ENCODE measurements around the gene NDRG3.
"Not testable (repeated sequence)": the region's sequence is repeated elsewhere in the genome, so short reads cannot be mapped to it uniquely, and the experiment has no call there.

The NDRG3 gene

GRCh38 chr20:36687850-36688249, 58.0 kb downstream of the NDRG3 start:
- DNase-seq (ENCODE audit: low read depth), result no peak

GRCh38 chr20:36686944-36687343, 58.9 kb downstream of the NDRG3 start:
- no peak for DNase-seq (ENCODE audit: low read depth)

- DNase-seq (ENCODE audit: low read depth), result no peak
Observed at GRCh38 chr20:36686504-36686903, 59.4 kb downstream of the NDRG3 start.

DNA sequence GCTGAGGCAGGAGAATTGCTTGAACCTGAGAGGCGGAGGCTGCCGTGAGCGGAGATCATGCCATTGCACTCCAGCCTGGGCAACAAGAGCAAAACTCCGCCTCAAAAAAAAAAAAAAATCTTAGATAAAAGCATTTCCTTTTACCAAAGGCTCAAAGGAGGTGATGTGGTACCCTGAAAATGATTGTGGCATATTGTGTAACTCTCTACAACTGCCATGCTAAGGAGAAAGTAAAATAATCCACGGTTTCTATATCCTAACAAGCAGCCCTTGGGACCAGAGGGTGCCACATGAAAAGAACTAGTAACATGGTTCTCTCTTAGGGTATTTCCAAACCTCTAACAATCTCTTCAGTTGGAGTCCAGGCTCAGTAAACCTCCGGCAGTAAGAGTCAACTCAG, 61.1 kb downstream of the NDRG3 start:
- no peak for DNase-seq (ENCODE audit: low read depth)

- no peak for DNase-seq (ENCODE audit: low read depth)
Observed at GRCh38 chr20:36682311-36682710, 63.6 kb downstream of the NDRG3 start.

DNA sequence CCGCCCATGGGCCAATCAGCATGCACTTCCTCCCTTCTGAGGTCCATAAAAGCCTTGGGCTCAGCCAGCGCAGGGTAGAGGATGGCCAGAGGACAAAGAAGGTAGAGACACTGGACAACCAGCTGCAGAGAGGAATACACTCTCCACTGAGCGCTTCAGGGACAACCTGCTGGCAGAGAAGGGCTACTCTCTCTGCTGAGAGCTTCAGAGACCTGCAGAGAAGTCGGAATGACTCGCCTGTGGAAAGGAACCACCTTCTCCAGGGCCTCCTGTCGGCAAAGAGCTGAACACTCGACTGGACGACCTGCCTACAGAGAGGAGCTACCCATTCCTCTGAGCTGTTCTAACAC, 68.5 kb downstream of the NDRG3 start:
- no peak for DNase-seq (ENCODE audit: low read depth)

DNA sequence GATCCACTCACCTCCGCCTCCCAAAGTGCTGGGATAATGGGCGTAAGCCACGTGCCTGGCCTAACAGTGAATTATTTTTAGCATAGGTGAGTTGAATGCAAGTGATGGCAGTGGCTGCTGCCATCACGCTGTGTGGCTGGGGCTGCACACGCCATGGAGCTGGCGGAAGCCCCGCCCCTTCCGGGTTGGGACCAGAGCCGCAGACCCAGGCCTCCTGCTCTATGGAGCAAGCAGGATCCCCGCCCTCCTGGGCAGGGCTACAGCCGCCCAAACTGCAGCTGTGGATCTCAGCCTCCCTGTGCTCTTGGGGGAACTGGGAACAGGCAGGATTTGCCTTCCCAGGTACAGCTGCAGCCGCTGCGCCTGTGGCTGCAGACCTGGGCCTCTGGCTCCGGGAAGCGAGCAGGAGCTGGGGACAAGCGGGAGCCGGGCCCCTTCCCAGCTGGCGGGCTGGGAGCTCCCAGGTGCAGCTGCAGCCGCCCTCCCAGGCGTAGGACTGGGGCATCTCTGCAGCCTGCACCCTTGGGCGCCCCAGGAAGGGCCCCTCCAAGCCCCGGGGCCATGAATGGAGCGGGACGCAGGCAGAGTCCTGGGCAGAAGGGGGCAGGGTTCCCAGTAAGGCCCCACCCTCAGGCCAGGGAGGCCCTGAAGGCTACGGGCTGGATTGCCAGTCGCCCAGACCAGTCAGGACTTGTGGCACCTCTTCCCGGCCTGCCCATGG, 69.0 kb downstream of the NDRG3 start:
- DNase-seq (ENCODE audit: low read depth), result no peak

DNA sequence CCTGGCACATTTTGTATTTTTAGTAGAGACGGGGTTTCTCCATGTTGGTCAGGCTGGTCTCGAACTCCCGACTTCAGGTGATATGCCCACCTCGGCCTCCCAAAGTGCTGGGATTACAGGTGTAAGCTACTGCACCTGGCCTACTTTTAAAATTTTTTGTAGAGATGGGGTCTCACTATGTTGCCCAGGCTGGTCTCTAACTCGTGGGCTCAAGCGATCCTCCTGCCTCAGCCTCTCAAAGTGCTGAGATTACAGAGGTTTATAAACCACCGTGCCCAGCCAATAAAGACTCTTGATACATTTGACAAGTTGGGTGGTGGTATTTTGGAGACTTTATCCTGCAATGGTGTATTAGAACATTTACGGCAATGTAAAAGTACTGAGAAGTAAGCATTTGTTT, 70.3 kb downstream of the NDRG3 start:
- DNase-seq (ENCODE audit: low read depth), result not testable (repeated sequence)

GRCh38 chr20:36672991-36673390, 72.9 kb downstream of the NDRG3 start:
- no peak for DNase-seq (ENCODE audit: low read depth)

- DNase-seq (ENCODE audit: low read depth), result no peak
Observed at GRCh38 chr20:36670665-36671357, 75.1 kb downstream of the NDRG3 start.

DNA sequence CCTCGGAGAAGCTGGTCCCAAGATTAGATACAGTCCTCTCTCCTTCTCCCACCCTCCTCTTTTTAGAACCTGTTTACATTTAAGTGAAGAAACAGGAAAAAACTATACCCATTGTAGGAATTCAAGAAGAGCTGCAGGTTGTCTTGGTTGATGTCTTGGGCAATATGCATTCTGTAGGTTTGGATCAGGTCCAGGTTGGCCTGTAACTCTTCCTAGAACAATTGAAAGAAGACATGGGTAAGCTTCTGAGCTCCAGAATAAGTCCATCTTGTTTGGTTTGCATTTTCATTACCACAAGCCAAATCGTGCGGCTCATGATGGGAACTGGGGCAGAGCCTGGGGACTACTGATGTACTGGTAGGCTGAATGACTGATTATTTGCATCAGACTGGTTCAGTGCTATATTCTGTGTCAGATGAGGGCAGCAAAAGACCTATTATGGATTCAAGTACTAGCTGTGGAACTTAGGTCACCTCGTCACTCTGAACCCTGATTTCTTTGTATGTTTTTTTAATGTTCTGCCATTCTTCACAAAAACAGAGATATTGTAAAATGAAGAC, 79.6 kb downstream of the NDRG3 start:
- no peak for DNase-seq (ENCODE audit: low read depth)

GRCh38 chr20:36663031-36663430, 82.9 kb downstream of the NDRG3 start:
- DNase-seq (ENCODE audit: low read depth), result no peak

DNA sequence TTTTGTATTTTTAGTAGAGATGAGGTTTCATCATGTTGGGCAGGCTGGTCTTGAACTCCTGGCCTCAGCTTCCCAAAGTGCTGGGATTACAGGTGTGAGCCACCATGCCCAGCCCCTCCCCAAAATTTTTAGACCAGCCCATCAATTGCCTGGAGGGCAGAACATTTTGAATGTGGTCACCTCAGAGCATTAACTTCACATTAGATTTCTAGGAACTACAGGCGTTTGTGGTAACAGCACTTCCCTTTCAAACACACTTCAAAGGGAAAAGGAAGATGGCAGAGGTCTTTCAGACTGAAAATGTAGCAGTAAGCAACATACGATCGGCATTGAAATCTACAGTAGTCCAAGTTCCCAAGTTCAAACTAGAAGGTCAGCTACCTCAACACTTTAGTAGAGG, 87.6 kb downstream of the NDRG3 start:
- no peak for DNase-seq (ENCODE audit: low read depth)

DNA sequence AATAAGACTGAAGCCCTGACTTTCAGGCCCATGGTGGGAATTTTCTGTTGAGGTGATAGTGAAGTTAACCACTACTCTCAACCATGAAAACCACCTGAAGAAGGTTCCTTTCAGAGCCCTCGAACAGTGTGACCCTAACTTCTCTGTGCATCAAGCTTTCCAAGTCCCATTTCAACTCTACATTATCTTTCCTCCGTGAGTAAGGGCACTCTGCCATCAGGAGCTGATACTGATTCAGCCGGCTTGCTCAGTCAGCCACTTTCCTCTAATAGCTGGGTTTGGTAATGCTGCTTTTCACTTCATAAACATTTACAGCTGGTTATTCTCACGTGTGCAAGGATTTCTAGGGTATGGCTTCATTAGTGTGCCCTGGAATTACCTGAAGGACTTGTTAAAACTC, 89.2 kb downstream of the NDRG3 start:
- no peak for DNase-seq (ENCODE audit: low read depth)

- no peak for DNase-seq (ENCODE audit: low read depth)
Observed at GRCh38 chr20:36655004-36655403, 90.9 kb downstream of the NDRG3 start.

- DNase-seq (ENCODE audit: low read depth), result no peak
Observed at GRCh38 chr20:36654506-36654905, 91.4 kb downstream of the NDRG3 start.

DNA sequence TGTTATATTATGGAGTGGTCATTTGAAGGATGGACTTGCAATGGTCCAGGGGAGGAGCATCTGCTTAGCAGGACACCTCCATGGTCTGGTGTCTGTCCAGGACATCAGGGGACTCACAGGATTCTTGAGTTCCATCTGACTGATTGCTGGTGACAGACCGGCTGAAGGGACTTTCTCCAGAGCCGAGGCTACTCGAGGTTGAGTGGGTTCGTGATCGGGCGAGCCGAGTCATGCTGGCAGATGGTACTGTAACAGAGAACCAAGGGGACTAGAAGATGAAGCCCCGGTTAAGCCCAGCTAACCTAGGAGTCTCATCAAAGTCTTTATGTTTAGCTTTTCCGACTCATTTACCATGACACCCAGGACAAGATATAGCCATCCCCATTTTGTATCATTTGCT, 92.4 kb downstream of the NDRG3 start:
- no peak for DNase-seq (ENCODE audit: low read depth)

DNA sequence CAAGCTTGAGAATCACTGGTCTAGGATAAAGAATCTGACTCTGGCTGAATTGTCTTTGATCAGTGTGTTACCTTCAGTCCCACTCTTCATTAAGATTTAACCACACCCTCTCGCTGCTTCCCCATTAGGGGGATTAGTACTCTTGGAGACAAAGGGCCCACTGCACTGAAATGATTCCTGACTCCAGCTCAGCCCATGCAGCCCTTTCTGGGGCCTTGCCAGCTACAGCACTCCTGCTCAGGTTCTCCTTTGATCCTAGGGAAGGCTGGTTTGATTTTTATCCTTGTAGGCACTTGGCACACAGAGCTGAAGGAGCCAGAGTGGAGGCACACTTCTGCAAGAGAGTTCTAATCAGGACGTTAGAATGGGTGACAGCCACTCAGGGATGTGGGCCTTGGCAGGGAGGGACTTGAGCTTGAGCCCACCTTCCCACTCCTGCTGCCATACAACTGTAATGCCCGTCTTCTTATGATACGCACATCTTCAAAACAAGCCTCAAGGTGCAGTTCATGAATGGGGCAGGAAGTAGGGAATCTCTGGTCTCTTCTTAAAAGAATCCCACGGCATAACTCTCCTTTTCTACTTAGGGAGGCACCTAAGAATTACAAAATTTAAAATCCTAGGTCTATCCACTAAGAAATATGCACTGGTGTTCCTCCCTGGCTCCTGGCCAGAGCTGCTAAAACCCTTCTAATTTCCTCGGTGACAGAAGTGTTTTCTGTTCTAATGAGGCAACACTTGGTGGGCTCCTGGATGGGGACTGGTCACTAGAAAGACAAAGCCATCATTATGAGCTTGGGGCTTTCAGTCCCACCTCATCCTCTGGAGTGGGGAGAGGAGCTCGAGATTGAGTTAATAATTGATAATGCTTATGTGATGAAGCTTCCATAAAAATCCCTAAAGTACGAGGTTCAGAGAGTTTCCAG, 98.4 kb downstream of the NDRG3 start:
- no peak for DNase-seq (ENCODE audit: low read depth)

DNA sequence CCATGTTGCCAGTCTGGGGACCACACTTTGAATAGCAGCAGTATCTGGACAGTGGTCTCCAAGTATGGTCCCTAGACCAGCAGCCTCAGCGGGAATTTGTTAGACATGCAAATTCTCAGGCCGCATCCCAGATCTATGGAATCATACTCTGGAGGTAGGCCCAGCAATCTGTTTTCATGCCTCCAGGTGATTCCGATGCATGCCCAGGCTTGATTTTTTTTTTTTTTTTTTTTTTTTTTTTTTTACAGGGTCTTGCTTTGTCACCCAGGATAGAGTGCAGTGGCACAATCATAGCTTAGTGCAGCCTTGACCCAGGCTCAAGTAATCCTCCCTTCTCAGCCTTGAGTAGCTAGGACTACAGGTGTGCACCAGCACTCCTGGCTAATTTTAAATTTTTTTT, 99.2 kb downstream of the NDRG3 start:
- DNase-seq (ENCODE audit: low read depth), result no peak

GRCh38 chr20:36645998-36646397, 99.9 kb downstream of the NDRG3 start, which contains the start of gene SLA2:
Gene SLA2, minus strand, starts transcription at chr20:36646196. Its CDS starts 4,861 bp downstream, at chr20:36641335.
- DNase-seq (ENCODE audit: low read depth), result peak; percentile 52

DNA sequence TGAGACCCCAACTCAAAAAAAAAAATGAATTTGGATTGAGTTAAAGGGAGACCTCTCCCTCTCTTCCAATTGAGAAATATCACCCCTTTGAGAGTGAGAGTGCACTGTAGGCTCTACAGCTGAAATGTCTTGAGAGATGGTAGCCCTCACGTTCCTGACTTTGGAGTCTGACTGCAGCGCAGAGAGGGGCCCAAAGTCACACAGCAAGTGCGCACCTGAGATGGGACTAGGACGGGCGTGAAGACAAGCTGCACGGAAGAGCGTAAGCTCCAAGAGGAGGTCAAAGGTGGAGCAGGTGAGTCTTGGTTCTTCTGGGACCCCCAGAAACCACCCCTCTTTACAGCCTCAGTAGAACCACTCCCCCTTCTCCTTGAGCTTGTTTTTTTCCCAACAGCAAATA, 100.5 kb downstream of the NDRG3 start:
- no peak for DNase-seq (ENCODE audit: low read depth)

GRCh38 chr20:36644706-36645095, 101.2 kb downstream of the NDRG3 start:
- peak; percentile 50 for DNase-seq (ENCODE audit: low read depth)

Data from activated T-cell treated with anti-CD3 and anti-CD28 coated beads for 24 hours (primary cell).